IPS DF 19.7 (cell line): ENCODE results near the gene NPL.

ENCODE experiments used
- DNase-seq: peaks from one replicate; pipeline ENCODE4 v3.0.0-alpha.2; 2013; ENCODE audit warnings: low read depth, low spot score

NPL gene

DNA sequence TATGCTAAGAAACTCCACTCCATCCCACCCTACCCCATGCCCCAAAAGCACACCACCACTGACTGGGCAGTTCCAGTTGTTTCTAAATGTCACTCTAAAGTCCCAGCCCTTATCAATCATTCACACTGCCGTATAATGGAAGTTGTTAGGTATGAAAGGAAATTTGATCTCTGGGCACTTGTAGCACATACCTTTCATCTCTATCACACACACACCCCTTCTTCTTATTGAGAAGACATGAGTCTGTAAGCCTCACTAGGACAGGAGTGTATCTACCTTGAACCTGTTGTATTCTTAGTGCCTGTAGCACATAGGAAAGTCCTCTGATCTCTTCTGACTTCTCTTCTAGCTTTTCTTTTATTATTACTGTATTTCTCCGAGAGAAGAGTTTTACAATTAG, 27.3 kb downstream of the NPL start:
- no peak for DNase-seq

DNA sequence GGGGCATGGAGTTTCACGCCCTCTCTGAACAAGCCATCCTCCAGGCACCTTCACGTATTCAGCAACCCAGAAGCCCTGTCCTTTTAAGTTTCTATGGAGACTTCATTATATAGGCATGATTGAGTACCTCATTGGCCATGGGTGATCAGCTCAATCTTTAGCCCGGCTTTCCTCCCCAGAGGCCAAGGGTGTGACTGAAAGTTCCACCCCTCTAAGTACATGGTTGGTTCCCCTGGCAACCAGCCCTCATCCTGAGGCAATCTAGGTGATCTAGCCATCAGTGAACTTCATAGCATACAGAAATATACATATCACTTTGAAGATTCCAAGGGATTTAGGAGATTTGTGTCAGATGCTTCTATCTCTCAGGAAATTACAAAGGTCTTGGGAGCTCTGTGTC, 28.2 kb downstream of the NPL start:
- no peak for DNase-seq

DNA sequence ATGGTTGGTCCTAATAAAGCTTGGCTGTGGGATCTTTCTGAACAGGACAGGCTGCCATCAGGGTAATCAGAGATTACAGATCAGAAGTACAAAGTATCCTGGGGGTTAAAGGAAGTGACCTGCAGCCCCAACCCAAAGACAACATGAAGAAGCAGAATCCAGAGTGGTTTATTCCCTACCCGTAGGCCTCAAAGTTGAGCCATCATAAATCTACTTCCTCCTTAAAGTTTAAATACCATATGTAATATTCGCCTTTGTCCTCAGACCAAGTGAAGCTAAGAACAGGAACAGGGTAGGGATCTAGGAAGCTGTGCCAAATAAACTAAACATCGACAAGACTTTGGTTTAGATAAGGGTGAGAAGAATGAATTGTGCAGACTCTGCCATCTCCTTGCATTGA, 33.6 kb downstream of the NPL start:
- no peak for DNase-seq

DNA sequence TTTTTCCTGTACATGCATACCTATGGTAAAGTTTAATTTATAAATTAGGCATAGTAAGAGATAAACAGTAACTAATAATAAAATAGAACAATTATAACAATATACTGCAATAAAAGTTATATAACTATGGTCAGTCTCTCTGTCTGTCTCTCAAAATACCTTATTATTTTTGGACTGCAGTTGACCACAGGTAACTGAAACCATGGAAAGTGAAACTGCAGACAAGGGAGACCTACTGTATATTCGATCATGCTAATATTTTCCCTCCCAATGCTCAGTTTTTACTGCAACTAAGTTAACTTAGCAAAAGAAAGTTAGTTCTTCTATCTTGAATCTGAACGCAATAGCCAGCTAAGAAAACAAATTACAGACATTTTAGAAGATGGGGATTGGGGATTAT, 37.3 kb downstream of the NPL start:
- no peak for DNase-seq

DNA sequence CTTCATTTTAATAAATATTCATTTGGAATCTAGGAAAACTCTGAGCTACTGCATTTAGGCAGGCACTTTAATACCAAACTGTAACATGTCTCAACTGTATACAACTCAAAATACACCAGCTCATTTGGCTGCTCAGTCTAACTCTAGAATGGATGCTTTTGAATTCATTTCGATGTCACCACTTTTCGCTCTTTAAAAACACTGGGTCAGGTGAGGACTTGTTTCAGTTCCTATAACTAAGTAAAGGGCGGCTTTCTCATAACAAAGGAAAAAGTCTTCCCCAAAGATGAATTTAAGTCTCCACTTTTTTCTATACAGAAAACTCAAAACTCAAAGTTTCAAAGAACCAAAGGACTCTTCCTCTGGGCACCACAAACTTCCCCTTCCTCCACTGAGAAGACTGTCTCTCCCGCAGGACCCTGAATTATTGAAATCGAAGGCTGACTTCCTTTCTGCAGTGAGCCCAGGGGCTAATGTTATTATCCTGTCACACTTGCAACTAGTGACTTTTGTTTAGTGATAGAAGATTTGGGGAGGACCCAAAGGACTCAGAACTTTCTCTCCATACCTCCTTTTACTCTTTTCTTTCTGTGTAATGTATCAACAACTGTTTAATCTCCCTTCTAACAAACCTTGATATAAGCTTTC, 39.8 kb downstream of the NPL start:
- no peak for DNase-seq

DNA sequence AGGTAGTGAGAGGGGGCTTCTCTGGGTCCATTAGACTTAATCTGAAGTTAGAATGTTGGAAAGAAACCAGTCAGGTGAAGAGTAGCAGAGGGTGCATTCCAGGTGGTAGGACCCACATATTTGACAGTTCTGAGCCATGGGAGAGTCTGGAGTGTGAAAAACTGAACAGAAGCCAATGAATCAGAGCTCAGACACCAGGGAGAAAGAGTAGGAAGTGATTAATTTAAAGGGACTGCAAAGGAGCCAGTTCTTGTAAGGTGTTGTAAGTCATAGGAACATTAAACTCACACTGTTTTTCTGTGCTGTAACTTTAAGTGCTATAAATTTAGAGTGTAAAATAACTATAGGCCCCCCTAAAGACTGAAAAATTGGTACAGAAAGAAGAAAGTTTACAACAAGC, 43.7 kb downstream of the NPL start:
- DNase-seq, result no peak

DNA sequence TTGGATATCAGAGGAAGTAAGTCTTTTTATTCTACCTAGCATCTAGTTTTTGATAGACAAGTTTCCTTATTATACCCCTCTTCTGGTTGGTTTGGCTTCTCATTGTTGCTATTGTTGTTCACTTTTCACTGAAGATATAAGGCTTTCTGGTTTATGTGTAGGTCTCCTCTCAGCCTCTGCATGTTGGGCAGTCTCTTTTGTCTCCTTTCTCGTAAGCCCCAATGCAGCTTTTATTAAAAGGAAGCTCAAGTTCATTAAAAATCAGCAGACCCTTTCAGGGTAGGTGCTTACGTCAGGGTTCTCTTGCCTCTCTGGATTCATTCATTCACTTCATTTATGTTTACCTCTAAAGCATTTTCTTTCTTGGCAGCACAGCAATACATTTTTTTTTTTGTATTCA, 44.8 kb downstream of the NPL start:
- DNase-seq, result no peak

DNA sequence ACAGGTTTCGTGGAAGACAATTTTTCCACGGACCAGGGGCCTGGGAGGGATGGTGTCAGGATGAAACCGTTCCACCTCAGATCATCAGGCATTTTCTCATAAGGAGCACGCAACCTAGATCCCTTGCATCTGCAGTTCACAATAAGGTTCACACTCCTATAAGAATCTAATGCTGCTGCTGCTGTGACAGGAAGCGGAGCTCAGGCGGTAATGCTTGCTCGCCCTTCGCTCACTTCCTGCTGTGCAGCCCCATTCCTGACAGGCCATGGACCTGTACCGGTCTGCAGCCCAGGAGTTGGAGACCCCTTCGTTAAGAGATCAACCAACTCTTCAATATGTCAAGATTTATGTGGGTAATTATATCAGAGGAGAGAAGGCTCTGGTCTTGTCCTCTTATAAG, 46.2 kb downstream of the NPL start:
- DNase-seq, result no peak

DNA sequence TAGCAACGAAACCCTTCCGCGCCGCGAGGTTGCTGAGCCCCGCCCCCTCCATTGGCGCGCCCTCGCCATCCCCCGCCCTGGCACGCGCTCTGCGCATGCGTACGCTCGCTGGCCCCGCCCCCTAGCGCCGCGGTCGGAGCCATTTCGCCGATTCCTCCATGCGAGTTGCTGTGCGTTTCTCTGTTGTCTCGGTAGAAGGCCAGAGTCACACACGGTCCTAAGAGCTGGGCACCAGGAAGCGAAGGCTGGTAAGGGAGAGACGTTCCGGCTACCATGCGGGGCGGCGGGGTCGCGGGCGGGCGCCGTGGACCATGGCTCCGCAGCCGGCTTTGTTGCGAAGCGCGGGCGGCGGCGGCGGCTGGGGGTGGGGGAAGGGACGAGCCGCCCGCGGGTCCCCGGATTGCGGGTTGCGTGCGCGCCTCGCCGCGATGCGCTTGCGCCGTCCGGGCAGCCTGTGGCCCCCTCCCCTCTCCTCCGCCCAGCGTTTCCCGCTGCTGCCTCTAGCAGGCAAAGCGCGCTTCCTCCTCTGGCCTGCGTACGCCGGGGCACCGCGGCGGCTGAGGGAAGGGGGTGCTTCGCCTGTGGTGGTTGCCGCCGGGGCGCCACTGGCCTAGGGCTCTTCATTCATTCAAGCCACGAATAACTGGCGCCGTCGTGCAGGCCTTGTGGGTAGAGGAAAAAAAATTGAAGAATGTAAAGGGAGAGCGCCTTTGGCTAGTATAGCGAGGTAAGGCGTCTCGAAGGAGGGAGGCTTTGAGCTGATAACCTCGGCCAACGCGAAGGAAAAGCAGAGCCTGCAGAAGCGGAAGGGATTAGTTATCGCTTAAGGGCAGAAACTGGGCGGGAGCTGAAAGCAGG, 49.9 kb downstream of the NPL start, which contains the start of gene DHX9:
Gene DHX9 (plus strand): TSS at position 139 of the 858 bp plus-strand sequence. CDS start 3,220 bp downstream, outside the sequence.
- peak; percentile 48 for DNase-seq

DNA sequence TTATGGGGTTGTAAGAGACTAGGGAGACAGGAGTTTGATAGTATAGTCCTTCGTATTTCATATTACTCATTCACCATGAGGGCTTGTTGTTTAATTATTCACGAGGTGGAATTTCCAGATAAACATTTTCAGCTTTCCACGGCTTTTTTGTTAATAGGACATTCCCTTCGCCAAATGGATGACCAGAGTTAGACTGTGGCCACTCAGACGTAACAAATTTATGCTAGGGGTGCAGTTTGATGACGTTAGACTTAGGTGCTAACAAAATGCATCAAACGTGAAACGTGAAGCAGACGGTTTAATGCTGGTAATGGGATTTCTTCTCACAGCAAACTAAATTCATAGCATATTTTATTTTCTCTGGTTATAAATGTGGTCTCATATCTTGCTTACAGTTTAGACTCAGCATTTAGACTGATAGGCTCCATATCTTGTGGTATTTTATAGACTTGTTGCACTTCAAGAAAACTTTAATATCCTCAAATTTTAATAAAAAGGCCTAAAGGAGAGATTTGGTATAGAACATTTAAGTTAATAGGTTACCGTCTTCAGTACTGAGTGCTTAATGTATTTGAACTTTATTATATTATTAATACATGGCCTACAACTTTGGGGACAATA, 51.9 kb downstream of the NPL start:
- DNase-seq, result no peak

DNA sequence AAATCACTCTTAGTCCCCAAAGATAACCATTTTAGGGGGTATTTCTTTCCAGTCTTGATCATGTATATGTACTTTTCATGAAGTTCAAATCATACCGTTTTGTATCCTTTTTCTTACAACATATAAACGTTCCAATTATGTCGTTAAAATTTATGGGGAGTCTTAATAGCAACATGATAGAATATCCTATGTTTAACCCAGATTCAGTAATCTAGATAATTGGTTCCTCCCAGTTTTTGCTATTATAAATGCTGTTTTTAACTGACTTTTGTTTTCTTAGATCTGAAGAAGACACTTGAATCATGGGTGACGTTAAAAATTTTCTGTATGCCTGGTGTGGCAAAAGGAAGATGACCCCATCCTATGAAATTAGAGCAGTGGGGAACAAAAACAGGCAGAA, 52.7 kb downstream of the NPL start:
- no peak for DNase-seq

DNA sequence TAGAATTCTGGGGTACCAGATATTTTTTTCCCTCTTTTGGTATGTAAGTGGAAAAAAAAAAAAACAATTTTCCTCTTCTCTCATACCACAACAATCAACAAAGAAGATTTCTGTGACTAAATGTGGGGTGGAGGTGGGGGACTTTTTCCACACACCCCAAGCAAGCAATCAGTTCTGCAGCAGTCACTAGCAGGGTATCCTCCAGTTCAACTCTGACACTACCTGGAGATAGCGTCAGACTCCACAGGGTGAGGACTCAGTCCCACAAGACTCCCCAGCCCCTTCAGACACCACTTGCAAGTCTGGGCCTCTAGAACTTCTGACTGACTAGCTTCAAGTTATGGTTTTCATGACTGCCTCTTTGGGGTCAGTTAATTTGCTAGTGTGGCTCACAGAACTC, 55.8 kb downstream of the NPL start:
- no peak for DNase-seq

DNA sequence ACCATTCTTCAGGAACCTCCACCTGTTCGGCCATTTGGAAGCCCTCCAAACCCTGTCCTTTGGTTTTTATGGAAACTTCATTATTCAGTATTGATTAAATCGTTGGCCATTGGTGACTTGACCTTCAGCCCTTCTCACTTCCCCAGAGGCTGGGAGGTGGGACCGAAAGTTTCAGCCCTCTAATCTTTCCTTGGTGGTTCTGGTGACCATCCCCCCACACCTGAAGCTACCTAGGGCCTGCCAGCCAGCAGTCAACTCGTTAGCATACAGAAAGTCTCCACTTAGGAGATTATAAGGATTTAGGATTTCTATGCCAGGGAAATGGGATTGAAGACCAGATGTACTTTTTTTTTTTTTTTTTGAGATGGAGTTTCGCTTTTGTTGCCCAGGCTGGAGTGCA, 56.3 kb downstream of the NPL start:
- DNase-seq, result no peak

DNA sequence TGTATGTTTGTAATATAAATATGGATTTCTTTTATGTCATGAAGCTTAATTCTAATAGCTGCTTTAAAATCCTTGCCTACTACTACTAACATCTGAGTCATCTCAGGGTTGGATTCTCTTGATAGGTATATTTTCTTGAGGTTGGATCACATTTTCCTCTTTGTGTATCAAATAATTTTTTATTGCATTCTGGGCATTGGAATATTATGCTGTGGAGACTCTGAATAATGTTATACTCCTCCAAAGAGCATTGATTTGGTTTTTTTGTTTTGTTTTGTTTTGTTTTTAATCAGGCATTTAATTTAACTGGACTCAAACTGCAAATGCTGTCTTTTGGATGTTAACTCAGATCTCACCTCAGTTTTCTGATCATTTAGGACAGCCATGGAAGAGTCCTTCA, 57.5 kb downstream of the NPL start:
- no peak for DNase-seq

DNA sequence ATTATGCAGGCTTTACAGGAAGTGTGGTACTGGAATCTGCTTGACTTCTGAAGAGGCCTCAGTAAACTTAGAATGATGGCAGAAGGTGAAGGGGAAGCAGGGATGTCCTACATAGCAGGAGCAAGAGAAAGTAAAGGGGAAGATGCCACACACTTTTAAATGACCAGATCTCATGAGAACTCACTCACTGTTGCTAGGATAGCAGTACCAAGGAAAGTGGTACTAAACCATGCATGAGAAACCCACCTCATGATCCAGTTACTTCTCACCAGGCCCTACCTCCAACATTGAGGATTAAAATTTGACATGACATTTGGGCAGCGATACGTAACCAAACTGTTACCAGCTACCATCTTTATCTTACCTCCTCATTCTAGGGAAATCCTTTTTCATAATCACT, 59.2 kb downstream of the NPL start:
- no peak for DNase-seq

DNA sequence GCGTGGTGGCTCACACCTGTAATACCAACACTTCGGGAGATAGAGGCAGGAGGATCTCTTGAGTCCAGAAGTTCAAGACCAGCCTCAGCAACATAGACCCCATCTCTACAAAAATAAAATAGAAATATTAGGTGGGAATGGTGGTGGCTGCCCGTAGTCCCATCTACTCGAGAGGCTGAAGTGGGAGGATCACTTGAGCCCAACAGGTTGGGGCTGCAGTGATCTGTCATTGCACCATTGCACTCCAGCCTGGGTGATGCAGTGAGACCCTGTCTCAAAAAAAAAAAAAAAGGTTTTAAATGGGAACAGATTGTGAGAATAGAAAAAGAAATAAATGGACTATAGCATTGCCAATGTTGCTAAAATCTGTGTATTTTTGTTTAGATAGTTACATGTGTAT, 60.7 kb downstream of the NPL start:
- no peak for DNase-seq

DNA sequence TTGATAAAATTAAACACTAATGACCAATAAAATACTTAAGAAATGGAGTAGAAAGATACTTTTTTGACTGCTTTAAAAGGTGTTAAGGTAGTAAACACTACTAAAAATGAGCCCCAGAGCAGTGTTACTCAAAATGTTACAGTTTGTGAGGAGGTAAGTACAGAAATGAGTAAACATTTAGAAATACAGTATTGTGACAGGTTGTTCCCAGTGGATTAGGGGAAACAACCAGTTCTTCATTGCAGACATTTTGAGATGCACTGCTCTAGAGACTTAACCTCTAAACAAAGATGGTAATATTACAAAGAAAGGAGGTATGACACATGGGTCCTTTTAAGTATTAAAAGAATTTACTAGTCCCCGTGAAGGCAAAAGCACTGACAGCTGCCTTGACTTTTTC, 62.3 kb downstream of the NPL start:
- no peak for DNase-seq

DNA sequence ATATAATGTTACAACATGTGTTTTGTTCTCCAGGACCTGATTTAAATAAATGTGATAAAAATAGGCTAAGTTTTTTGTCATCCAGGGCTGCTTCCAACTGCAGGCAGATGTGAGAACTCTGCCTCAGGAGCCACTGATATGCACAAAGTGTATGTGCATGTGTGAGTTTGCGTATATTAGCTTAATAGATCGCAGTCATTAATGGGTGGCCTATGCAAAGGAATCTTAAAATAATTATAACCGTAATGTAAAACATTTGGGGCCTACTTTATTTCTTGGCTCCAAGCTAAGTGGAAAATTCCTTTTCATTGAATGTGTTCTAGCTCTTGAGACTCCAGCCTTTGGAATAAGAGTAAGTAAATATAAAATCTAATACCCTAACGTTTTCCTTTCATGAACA, 66.3 kb downstream of the NPL start:
- no peak for DNase-seq

DNA sequence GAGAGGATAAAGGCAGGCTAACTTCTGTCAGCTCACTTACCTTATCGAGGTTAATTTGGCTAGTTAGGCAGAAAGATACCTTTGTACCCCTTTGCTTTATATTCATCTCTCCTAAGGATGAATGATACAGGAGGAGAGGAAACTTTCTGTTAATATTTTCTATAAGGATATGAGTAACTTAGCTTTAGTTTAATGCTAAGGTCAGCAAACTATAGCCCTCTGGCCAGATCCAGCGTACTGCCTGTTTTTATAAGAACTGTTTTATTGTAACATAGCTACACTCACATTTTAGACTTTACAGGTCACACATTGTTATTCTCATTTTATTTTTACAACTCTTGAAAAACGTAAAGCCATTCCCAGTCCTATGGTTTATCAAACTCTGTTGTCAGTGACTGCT, 67.6 kb downstream of the NPL start:
- DNase-seq, result no peak

DNA sequence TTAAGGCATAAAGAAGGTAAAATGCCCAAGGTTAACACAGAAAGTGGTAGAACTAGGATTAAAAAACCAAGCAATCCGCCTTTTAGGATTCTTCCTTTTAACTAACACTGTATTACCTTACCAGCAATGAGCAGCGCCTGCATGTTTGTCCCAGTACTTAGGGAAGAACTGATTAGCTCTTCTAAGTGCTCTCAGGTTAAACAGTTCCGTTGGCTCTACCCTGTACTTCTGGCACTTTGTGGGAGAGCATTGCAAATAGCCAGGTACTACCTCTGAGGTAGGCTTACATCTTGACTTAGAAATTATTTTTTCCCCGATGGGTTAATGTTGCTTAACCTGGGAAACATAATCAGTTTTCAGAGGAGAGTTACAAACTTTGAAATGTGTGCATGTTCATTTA, 71.1 kb downstream of the NPL start:
- no peak for DNase-seq

DNA sequence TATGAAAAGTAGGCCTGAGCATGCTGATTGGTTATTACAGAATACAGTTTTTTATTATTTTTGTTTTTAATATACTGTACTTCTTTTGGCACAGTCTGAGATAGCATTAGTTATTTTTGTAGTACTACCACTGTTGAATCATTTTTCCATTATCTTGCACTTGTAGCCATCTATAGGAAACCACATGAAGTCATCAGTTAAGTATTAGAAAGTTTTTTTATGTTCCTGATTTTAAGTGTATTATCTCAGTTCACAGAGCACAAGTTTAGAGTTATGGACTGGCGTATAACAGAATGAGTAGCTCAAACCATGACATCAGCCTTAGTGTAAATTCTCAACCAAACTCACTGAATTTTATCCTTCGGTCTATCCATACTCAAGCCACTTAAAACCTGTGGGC, 72.4 kb downstream of the NPL start:
- no peak for DNase-seq

DNA sequence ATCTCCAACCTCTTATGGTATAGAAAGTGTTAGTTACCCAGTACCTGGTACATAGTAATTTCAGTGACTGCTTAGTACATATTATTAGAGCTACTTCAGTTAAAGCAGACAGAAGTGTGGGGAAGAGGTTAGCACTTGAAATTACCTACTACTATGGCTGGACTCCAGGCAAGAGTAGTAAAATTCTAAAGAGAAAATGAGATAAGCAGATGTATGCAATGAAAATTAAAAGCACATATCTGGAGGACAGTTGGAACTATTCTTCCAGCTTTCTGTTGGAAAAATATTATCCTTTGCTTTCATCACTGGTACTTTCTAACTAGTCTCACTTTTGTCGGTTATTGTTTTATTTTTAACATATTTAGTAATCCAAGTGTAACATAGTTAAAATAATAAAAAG, 73.3 kb downstream of the NPL start:
- no peak for DNase-seq

DNA sequence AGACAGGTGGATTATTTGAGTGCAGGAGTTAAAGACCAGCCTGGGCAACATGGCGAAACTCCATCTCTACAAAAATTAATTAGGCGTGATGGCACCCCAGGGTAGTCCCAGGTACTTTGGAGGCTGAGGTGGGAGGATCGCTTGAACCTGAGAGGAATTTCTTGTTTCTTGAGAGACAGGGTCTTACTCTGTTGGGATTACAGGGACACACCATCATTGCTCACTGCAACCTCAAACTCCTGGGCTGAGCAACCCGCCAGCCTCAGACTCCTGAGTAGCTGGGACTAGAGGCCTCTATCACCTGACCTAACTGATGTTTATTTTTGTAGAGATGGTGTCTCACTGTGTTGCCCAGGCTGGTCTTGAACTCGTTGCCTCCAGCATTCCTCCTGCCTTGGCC, 74.4 kb downstream of the NPL start:
- DNase-seq, result no peak
